GM12872 (cell line): ENCODE results near the gene CRYGN.

Experiments
- TF ChIP-seq, protein P1 (sequence below): IDR thresholded peaks from 3 replicates; pipeline ENCODE4 v1.5.1; 2011; ENCODE audit warnings: low read depth, mild to moderate bottlenecking, low read length, moderate library complexity; ENCODE audit not compliant: insufficient read depth

Gene CRYGN

GRCh38 chr7:151456782-151457181 is 16.8 kb upstream of the CRYGN start:
- TF ChIP-seq, protein P1, sequence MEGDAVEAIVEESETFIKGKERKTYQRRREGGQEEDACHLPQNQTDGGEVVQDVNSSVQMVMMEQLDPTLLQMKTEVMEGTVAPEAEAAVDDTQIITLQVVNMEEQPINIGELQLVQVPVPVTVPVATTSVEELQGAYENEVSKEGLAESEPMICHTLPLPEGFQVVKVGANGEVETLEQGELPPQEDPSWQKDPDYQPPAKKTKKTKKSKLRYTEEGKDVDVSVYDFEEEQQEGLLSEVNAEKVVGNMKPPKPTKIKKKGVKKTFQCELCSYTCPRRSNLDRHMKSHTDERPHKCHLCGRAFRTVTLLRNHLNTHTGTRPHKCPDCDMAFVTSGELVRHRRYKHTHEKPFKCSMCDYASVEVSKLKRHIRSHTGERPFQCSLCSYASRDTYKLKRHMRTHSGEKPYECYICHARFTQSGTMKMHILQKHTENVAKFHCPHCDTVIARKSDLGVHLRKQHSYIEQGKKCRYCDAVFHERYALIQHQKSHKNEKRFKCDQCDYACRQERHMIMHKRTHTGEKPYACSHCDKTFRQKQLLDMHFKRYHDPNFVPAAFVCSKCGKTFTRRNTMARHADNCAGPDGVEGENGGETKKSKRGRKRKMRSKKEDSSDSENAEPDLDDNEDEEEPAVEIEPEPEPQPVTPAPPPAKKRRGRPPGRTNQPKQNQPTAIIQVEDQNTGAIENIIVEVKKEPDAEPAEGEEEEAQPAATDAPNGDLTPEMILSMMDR = no peak

DNA sequence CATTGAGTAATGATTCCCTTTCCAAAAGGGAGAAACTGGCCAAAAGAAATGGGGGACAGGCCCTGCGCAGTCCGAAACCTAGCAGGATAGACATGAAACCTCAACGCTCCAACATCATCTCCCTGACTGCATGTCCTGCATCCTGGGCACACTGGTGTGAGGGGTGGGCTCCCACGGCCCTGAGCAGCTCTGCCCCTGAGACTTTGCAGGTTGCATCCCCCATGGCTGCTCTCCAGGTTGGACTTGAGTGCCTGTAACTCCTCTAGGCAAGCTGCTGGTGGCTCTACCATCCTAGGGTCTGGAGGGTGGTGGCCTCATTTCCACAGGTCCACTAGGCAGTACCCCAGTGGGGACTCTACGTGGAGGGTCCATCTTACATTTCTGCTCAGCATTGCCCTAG is 16.3 kb upstream of the CRYGN start:
- TF ChIP-seq, protein P1 = no peak

DNA sequence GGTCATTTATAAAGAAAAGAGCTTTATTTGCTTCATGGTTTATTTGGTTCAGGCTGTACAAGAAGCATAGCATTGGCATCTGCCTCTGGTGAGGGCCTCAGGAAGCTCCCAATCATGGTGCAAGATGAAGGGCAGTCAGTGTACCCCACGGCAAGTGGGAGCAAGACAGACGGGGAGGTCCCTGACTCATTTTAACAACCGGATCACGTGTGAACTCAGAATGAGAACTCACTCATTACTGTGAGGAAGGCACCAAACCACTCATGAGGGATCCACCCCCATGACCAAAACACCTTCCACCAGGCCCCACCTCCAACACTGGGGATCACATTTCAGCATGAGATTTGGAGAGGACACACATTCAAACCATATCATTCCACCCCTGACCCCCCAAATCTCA is 15.7 kb upstream of the CRYGN start:
- TF ChIP-seq, protein P1 = no peak

DNA sequence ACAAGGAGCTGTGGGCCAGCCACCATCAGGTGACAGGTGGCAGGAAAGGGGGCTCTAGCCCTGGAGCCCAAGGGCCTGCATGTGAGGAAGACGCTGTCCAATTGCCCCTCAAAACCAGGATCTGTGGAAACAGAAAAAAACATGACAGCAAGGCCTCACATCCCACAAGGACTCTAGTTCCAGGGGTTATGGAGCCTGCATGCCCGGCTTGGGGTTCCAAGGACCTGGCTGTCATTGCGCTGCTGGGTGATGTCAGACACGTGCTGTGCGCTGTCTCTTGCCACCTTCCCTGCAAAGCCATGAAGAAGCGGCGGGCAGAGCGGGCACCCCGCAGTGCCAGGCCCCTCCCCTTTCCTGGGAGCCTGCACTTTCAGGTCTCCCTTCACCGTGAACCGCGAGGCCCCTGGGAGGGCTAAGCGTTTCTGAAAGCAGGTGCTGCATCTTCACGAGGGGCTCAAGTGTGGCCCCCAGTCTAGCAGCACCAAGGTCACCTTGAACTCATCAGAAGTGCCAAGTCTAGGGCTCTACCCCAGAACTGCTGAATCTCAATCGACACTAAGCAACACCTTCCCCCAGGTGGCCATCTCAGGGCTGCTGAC is 15.1 kb upstream of the CRYGN start:
- TF ChIP-seq, protein P1 = no peak

GRCh38 chr7:151454305-151454704 is 14.4 kb upstream of the CRYGN start:
- TF ChIP-seq, protein P1 = no peak

GRCh38 chr7:151453326-151453791 is 13.4 kb upstream of the CRYGN start:
- TF ChIP-seq, protein P1 = no peak

- TF ChIP-seq, protein P1 = no peak
These were observed 12.9 kb upstream of the CRYGN start for GRCh38 chr7:151452680-151453325.
